GM21737 (cell line): ENCODE measurements around the gene MAP3K2.
A peak's percentile ranks its signal among the peaks of the same experiment; 100 is the strongest.

Experiments
- ATAC-seq: cut with Tn5 transposase; IDR thresholded peaks from one replicate; pipeline ENCODE4 v1.9.1; 2021; ENCODE audit warnings: mild to moderate bottlenecking, moderate library complexity; ENCODE audit not compliant: unreplicated experiment

Gene MAP3K2

DNA sequence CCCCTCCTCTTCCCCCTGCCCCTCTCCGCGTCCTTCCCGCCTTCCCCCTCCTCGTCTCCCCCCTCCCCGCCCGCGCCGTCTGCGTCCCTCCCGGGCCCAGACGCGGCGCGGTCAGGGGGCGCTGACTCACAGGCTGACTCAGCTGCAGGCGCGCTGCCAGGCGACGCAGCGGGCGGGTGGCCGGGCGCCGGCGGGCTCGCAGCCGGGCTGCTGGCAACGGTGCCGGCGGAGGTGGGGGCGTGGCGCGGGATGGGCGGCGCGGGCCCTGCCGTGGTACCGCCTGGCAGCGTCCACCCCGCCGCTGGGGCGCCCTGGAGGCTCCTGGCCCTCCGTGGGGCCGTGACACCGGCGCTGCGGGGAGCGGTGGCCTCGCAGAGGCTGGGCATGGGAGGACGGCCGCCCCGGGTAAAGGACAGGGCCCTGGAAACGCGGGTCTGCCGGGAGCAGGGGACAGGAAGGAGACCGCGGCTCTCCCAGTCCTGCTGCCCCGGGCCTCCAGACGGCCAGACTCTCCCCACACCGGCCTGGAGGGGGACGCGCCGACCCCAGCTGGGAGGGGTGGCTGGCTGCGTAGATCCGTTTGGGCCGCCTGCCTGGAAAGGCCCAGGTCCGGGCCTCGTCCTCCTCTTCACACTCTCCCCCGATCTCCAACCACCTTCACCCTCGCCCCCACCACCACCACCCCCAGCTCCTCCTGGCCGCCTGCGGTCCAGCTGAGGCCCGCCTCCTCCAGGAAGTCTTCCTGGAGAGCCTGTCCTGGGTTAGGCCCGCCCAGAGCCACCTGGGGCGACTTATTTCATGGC, 20.4 kb upstream of the MAP3K2 start:
- peak; percentile 74 for ATAC-seq

DNA sequence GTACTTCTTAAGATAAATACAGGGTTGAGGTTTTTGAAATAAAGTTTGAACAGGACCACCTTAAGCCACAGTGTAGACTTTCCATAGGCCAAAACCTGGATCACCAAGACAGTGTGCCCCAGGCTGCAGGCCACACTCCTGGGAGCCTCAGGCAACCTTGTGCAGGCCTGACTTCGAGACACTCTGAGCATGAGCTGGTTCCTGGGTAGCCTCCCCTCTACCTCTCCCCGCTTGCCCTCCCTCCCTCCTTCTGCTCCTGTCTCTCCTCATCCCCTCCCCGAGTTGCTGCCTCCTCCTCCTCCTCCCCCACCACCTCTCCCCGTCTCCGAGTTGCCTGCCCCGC, 19.9 kb upstream of the MAP3K2 start:
- ATAC-seq, result no peak

DNA sequence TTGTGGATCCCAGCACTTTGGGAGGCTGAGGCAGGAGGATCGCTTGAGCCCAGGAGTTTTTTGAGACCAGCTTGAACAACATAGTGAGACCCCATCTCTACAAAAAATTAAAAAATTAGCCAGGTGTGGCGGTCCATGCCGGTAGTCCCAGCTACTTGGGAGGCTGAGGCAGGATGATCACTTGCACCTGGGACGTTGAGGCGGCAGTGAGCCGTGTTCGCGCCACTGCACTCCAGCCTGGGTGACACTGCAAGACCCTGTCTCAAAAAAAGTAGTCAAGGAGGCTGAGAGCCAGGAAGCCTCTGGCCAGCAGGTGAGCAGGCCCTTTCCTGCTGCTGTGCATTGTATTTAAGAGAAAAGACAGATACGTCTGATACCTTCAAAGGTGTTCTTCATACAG, 19.3 kb upstream of the MAP3K2 start:
- no peak for ATAC-seq

DNA sequence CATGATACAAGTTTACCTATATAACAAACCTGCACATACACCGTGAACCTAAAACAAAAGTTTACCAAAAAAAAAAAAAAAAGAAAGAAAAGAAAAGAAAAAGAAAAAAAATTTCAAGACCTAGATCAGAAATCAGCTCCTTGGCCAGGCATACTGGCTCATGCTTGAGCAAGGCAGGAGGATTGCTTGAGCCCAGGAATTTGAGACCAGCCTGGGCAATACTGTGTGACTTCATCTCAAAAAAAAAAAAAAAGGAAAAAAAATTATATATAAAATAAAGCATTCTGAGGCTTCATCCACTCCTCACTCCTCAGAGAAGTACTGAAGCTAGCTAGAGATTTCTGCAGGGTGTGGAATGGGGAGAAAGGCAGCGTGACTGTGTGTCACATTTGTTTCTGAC, 18.7 kb upstream of the MAP3K2 start:
- no peak for ATAC-seq

DNA sequence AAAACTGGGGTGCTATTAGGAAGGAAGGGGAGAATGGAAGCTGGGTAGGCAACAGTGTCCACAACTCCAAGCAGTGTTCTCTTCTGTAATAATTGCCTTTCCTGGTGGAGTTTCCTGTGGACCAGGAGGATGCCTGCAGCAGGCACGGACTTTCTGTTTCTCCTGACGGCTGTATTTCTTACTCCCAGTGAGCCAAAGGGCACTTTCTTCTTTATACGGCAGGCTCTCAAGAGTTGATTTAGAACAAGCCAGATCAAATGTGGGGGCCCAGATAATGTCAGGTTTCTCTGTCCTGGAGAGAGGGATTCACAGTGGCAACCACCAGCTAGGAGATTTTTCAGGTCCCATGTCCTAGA, 17.5 kb upstream of the MAP3K2 start:
- ATAC-seq, result no peak

DNA sequence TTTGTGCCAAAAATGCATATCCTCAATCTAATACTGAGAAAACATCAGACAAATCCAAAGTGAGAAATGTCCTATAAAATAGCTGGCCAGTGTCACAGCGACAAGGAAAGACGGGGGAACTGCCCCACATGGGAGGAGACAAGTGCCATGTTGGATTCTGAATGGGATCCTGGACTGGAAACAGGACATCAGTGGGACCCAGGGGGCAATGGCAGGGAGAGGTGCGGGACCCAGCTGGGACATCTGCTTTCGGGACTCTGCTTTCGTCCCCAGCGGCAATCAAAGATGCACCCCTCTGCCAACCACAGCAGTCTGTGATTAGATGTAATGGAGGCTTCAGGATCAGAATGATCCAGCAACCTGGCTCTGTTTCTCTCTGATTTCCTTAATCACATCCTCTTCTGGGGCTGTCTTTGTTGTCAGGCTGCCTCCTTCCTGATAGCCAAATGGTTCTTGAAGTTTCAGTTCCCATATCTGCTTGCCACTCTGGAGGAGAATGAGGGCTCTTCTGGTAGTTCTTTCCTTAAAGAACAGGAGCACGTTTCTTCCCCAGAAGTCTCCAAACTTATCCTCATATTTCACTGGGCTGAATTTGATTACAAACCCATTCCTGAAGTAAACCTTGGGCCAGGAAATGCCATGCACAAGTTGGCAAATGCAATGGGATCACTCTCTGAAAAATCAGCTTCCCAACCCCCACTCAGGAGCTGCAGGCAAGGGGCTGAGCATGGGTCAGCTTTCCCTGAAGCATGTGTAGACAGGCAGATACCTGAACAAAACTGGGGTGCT, 16.9 kb upstream of the MAP3K2 start:
- no peak for ATAC-seq

DNA sequence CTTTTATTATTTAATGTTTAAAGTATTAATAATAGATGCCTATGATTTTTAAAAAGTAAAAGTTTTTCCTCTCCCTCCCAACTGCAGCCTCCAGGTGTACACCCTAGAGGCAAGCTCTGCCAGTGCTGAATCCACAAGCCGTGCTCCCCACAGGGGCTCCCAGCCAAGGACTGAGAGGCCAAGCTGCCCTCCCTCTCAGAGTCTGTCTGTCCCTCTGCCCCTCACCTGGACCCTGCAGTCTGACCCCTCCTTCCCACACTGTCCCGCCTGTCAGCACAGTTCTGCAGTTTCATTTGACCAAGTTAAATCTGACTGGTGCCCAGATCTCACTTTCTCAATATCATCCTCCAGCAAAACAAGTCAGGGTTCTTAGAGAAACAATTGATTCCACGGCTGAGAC, 15.7 kb upstream of the MAP3K2 start:
- ATAC-seq, result no peak

DNA sequence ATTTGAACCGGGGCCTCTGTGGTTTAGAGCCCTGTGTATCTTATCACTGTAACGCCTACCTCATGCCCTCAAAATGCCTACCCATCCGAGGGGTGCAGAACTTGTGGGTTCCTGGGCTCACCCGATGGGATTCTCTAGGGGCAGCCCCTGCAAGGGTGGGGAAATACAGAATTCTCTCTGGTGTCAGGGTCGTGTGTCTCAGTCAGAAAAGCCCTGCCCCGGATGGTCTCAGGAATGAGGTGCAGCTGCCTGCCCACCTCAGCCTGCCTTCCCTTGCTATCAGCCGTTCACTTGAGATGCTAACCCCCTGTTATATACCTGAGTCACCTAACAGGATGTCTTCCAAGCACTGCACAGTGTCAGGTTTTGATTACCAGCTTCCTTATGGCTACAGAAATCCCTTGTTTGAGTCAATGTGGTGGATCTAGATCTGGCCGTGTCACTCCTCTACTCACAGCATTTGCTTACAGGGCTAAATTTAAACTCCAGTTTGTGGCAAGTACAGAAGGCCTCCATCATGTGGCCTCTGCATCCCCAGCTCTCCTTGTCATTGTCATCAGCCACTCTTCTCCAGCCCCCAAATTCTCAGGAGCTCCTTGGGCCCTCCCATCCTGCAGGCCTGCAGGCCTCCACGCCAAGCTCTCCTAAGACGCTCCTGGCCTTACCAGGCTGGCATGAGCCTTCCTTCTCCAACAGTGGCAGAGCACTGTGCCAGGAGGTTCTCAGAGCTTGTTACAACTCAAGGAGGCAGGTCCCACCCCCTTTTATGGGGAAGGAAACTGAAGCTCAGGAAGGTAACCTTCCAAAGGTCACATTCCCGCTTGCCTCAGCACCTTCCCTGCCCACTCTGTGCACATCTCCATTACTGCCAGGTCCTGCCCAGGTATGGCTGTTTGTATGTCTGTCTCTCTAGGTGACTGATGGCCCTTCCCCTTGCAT, 14.3 kb upstream of the MAP3K2 start:
- no peak for ATAC-seq

DNA sequence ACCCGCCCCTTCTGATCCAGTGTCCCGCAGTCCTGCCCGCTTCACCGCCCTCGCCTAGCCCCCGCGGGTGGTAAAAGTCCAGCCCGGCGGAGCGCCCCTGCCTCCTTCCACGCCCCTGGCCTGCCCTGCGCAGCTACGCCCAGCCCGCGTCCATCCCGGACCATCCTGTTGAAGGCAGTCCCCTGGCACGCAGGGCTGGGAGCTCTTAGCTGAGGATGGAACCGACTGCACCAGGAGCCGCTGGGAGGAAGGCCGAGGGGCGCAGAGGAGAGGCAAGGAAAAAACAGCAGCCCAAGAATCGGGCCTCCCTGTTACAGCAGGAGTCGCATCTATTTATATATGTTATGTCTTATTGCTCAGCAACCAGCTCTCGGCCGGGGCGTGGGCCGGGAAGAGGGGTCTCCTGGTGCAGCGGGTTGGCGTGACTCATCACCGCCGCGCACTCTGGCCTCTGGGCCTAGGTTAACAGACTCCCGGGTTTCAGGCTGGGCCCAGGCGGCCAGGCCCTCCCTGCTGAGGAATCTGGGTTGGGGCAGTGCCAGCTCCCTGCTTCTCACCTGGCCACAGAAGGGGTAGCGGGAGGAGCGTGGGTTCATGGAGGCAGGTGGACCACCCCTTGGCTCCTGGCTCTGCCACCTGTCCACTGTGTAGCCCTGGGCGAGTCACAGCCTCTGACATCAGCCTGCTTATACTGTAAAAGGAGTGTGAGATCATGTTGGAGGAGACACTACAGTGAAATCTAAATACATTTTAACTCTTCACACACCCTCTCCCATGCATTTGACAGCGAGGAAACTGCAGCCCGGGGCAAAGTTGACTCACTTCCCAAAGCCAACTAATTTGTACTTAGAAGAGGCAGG, 13.4 kb upstream of the MAP3K2 start:
- ATAC-seq, result no peak

DNA sequence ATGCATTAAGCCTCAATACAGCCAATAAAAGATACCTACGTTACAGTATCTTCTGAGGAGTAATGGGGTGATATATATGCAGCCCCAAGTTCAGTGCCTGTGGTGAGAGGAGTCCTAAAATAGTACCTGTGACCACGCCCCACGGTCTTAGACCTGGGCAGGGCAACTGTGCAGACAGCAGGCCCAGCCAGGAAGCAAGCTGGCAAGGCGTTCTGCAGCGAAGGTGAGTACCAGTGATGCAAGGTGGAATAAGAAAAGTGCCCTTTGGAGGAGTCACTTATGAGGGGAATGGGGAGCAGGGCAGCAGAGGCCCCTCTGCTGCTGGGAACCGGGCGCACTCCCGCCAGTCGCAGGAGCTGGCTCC, 12.7 kb upstream of the MAP3K2 start:
- ATAC-seq, result no peak

DNA sequence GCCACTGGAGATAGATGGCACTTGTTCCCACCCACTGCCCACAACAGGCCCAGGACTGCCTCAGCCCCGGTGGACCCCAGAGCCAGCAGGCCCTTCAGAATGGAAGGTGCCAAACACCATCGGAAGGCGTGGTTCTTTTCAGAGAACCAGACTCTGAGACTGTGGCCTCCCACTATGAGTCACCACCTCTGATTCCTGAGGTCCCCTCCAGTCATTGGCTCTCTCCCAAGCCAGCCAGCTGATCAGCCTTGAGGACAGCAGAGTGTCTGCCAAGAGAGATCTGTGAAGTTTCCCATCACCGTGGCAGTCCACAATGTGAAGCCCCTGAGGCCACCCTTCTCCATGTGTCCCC, 10.4 kb upstream of the MAP3K2 start:
- peak; percentile 89 for ATAC-seq

DNA sequence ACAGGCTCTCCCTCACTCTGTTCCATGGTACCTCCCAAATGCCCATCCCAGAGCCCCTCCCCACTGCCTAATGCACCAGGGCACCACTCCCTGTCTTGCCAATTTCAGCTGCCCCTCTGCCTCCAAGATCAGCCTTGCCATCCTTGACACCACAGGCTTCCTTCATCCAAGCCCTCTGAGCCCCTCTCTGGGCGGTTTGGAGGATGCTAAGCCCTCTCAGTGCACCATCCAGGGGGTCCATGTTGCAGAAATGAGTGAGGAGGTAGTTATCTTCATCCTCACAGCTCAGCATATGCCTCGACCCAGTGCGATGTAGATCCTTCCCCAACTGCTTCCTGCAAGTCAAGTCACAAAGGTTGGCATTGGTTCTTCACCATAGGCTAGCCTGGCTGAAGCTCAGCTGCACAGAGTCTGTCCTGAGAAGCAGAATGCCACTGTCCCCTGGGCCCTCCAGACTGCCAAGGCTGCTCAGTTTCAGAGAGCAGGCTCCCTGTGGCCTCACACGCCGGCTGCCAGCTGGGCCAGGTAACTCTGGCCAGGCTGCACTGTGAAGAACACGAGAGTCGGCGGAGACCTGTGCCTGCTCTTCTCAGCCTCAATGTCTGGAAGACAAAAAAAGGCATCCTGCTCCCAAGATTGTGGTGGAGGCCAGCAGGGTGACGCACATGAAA, 9.9 kb upstream of the MAP3K2 start:
- no peak for ATAC-seq

DNA sequence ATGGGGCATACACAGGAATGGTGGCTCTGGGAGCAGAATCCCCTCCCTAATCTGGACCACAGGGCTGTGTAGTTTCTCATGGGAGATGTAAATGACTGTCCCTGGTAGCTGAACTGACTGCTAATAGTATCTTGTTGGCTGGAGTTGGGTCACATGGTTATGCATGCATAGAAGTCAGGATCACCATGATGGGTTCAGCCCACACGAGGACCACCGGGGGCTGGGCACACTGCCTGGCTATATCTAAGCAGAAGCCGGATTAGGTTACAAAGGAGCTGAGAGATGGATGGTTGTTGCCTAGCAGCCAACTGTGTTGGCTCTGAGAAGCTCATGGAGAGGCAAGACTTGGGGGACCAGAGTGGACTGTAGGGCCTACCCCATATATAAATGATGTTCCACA, 6.7 kb upstream of the MAP3K2 start:
- no peak for ATAC-seq

DNA sequence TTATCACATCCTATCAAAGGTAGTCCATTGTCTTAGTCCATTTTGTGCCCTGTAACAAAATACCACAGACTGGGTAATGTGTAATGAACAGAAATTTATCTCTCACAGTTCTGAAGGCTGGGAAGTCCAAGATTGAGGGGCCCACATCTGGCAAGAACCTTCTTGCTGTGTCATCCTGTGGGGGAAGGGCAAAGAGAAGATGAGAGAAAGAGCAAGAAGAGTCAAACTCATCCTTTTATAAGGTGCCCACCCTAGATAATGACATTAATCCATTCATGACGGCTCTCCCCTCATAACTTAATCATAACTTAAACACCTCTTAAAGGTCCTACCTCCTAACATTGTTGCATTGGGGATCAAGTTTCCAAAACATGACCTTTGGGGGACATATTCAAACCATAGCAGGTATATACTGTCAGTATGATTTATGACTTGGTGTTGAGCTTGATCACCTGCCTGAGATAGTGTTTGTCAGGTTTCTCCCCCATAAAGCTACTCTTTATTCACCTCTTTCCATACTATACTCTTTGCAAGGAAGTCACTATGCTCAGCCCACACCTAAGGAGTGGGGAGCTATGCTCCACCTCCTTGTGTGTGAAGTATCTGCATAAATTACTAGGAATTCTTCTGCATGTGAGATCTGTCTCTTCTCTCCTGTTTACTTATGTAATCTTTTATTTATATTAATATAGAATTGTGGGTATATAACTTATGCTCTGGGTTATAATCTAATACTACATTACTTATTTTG, 5.2 kb upstream of the MAP3K2 start:
- ATAC-seq, result no peak

DNA sequence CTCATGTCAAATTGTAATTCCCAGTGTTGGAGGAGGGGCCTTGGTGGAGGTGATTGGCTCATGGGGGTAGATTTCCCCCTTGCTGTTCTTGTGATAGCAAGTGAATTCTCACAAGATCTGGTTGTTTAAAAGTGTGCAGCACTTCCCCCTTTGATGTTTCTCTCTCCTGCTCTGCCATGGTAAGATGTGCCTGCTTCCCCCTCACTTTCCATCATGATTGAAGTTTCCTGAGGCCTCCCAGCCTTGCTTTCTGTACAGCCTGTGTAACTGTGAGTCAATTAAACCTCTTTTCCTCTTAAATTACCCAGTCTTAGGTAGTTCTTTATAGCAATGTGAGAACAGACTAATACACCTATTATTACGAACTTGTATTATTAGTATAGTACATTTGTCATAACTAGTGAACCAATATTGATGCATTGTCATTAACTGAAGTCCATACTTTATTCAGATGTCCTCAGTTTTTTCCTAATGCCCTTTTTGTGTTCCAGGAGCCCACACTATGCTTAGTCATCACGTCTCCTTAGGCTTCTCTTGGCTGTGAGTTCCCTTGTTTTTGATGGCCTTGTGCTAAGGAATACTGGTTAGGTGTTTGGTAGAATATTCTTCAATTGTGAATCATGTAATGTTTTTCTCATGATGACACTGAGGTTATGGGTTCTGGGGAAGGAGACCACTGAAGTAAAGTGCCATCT, 4.5 kb upstream of the MAP3K2 start:
- no peak for ATAC-seq

DNA sequence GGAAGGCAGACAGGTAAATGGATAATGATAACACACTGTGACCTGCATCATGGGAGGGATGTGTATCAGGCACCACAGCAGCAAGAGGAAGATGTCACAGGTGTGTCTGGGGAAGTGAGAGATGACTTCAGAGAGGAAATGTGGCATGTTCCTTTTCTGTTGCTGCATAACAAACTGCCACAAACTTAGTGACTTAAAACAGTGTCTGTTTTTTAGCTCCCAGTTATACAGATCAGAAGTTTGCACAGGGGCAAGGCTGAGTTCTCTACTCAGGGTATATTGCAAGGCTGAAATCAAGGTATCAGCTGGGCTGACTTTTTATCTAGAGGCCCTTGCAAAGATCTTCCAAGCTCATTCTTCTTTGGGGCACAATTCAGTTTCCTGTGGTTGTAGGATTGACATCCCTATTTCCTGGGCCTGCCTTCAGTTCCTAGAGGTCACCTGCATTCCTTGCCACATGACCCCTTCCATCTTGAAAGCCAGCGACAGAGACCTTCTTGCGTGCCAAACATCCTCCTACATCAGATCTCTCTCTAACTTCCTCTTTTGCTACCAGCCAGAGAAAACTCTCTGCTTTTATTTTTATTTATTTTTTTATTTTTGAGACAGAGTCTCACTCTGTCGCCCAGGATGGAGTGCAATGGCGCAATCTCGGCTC, 2.1 kb upstream of the MAP3K2 start:
- no peak for ATAC-seq

DNA sequence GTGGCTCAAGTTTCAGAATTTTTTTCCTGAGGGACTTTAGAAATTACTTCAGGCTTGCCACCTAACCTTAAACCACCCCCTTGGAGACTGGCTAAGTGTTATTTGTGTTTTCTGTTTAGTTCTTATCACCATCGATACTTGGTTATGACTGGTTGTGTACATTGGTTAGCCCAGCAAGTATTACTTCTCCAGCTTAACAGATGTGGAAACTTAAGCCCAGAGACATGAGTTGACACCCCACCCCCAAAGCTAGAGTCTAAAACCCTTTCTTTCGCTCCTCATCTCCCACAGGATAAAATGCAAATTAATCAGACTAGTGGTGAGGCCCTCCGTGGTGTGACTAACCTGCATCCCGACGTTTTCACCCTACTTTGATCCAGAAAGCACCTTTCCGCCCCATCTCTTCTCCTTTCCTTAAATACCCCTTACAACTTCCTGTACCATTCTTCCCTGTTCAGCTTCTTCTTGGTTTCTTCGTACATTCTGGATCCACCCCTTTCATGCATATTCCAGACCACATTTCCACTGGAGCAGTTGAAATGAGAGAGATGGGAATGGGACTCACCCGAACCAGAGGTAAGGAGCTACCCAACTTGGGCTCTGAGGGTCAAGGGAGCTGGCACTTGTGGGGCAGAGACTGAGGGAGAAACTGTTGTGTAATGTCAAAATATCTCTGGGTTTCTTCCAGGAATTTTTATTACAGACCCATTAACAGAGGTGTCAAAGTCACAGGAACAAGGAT, 819 bp upstream of the MAP3K2 start:
- ATAC-seq, result peak; percentile 6
